GM18519 (cell line): ENCODE results near the gene SMIM24.

Experiments used
- ATAC-seq: cut with Tn5 transposase; IDR thresholded peaks from one replicate; pipeline ENCODE4 v1.9.1; 2021; ENCODE audit warnings: mild to moderate bottlenecking, moderate library complexity; ENCODE audit not compliant: unreplicated experiment, low FRiP score

Gene SMIM24

DNA sequence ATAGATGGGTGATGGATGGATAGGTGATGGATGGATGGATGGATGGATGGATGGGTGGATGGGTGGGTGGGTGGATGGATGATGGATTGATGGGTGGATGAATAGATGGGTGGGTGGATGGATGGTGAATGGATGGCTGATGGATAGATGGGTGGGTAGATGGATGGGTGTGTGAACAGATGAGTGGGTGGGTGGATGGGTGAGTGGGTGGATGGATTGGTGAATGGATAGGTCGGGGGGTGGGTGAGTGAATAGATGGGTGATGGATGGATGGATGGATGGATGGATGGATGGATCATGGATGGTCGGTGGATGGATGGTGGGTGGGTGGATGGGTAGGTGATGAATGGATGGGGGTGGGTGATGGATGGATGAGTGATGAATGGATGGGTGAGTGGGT lies 3.5 kb downstream of the SMIM24 start:
- ATAC-seq, result no peak

DNA sequence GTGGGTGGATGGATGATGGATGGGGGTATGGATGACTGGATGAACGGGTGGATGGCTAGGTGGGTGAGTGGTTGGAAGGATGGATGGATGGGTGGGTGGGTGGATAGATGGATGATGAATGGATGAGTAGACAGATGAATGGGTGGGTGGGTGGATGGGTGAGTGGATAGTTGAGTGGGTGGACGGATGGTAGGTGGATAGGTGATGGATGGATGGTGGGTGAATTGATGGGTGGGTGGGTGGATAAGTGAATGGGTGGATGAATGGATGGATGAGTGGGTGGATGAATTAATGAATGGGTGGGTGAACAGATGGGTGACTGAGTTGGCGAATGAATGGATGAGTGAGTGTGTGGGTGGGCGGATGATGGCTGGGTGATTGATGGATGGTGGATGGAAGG lies 4.9 kb downstream of the SMIM24 start:
- ATAC-seq, result no peak

DNA sequence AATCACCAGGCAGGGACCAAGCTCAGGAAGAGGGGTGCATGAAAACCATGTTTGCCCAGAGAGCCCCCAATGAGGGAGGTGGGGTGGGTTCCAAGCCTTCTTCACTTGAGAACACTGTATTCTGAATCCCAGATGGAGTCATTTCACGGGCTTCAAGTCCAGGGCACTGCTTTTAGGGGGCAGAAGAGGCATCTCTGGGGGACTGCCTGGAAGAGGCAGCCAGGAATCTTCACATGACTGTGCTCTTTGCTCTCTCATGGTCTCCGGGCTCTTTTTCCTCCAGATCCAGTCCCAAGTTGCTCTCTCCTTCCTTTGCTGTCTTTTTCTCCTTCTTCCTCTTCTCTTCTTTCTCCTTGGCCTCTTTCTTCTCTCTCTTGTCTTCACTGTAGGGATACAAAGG lies 5.7 kb downstream of the SMIM24 start:
- no peak for ATAC-seq

DNA sequence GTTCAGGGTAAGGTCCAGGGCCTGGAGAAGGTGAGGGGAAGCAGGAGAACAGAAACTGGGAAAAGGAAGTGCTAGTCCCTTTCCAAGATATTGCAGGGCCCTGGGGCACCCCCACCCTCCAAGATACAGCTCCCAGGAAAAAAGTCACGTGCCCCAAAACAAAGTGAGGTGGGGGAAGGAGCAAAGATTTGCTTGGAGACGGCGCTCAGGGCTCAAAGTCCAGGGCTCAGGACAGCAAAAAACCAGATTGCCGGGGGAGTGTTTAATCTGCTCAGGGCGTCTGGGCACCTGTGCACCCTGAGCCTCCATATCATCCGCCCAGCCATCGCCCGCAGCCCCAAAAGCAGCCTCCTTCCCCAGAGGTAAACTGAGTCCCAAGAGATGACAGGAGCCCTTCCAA lies 6.3 kb downstream of the SMIM24 start:
- no peak for ATAC-seq

DNA sequence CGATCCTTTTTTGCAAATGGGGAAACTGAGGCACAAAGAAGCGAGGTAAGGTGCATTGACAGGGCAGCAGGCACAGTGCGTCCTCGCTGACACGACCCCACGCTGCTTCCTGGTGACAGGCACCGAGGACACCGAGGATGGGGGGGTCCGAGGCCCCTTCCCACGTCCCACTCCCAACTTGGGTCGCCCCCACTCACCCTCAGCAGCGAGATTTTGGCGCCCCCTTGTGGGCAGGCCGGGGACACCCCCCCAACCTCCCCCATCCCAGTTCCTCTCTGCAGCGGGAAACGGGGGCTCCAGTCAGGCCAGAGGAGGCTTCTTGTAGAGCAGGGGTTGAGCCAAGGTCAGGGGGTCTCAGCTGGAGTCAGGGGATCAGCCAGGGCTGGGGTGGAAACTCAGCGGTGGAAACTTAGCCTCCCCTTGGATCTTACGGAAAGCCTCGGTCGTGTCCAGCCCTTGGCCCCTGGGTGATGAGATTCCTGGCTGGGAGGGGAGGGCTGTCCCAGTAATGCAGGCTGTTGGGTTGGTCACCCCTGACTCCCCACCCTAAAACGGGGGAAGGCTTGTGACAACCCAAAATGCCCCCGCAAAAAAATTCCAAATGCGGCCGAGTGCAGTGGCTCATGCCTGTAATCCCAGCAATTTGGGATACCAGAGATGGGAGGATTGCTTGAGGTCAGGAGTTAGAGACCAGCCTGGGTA lies 8.2 kb downstream of the SMIM24 start:
- no peak for ATAC-seq

DNA sequence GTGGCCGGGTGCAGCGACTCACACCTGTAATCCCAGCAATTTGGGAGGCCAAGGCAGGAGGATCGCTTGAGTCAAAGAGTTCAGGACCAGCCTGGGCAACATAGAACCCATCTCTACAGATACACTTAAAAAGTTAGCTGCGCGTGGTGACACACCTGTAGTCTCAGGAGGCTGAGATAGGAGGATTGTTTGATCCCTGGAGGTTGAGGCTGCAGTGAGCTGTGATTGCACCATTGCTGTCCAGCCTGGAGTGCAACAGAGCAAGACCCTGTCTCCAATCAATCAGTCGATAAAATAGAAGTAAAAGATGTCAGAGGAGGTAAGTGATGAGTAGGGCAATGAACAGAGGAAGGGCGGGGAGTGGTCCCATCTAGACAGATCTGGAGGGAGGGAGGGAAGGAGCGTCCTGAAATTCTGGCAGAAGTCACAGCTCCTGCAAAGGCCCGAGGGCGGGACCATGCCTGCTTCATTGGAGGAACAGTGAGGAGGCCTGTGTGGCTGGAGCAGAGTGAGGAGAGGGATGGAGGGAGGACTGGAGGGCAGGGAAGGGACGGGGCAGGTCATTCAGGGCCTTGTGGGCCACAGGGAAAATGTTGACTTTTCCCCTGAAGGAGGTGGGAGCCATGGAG lies 9.7 kb downstream of the SMIM24 start:
- no peak for ATAC-seq

DNA sequence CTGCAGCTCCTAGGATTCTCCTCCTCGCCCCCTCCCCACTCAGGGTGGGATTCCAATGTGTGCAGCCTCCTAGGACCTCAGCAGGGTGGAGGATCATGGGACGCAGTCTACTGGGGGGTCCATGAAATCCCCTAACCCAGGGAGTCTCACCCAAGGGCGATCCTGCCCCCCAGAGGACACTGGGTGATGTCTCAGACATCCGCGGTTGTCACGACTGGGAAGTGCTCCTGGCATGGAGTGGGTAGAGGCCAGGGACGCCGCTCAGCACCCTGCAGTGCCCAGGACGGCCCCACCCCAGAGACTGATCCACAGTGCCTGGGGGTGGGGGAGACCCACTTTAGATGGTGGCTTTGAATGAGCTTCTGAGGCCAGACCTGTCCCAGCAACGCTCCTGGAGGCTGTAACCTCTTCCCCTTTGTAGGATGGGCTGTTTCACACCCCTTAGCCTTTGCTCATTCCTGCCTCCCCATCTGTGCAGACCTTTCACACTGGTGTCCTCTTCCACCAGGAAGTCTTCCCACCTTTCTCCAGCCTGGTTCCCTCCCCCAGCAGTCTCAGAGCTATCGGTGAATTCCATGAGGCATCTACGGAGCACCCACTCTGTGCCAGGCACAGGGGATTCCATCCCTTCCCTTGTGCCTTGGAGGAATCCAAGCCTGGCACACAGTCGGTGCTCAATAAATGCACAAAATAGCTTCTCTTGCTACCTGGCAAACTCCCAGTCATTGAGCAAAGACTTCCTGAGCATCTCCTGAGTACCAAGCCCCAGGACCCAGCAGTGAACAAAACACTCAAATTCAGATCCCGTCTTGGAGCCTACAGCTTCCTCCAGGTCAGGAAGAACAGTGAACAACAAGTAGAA lies 10.5 kb downstream of the SMIM24 start:
- no peak for ATAC-seq

DNA sequence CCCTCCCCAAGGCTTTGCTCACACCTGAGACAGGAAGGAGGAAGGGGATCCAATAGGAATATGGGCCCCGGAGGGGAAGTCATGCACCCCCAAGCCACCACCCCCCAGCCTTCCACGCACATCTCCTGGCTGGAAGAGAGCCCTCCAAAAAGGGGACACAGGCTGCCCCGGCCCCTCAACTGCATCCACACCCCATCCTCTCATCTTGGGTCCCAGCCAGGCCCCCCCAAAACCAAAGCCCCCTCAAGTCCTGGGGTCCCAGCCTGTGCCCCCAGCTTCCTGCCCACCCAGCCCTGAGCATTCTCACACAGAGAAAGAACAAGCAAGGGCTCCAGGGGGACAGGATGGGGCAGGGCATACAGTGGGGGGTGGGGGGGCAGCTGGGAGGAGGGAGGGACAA lies 12.1 kb downstream of the SMIM24 start:
- ATAC-seq, result no peak

DNA sequence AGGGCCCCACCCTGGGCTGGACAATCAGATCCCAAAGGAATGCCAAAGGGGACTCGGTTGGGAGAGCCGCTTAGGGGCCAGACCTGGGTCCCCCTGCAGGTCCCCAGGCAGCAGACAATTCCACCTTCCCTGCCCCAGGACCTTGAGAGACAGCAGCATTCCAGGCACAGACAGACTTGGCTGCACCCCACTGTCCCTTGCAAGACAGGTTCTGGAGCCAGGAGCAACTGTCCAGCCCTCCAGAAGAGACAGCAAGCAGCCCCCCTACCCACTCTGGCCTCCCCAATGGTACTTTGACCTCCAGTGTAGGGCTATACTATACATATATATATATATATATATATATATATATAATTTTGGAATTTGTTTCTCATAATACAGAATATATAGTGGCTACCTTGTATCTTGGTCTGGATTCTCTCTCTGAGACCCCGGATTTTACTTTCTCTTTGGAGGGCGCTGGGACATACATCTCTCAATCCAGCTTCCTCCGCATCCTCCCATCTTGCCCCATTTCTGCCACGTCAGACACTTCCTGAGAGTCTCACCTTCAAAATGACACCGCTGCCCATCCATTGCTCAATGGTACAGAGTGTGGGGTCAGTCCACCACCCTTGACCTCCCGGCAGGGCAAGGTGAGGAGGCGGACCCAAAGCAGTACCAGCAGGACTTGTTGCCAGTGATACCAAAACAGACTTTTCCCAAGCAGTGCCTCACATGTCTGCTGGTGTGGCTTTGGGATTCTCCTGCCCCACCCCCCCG lies 12.7 kb downstream of the SMIM24 start:
- ATAC-seq, result no peak

DNA sequence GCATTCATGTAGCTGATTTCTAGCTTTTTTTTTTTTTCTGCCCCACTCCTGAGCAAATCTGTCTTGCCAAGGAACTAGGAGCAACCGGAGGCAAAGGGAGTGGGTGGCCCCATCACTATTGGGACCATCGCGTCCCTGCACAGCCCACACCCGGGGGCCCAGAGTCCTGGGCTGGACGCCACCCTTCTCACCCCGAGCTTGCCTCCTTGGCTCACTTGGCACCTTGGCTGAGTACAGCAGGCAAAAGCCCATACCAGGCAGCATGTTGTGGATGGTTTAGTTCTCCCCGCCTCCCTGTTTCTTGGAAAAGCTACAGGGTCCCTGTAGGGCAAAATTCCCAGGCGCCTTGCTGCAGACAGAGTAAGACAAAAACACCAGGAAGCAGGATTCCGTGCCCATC lies 13.7 kb downstream of the SMIM24 start:
- ATAC-seq, result no peak

DNA sequence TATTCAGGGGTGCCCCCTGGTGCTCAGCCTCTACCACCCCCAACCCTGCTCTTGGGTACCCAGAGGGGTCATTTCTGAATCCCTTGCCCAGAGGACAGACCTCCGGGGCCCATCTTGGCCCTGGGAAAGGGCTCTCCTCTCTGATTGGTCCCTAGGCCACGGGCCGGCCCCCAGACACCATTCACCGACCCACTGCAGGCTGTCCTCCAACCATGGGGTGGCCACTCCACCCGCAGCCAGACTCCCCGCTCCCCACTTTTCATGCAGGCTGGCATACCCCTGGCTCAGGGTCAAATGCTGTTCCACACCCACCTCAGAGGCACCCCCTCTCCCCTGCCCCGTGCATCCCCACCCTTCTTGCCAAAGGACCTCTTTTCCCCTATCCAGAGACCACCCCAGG lies 14.8 kb downstream of the SMIM24 start:
- ATAC-seq, result no peak

DNA sequence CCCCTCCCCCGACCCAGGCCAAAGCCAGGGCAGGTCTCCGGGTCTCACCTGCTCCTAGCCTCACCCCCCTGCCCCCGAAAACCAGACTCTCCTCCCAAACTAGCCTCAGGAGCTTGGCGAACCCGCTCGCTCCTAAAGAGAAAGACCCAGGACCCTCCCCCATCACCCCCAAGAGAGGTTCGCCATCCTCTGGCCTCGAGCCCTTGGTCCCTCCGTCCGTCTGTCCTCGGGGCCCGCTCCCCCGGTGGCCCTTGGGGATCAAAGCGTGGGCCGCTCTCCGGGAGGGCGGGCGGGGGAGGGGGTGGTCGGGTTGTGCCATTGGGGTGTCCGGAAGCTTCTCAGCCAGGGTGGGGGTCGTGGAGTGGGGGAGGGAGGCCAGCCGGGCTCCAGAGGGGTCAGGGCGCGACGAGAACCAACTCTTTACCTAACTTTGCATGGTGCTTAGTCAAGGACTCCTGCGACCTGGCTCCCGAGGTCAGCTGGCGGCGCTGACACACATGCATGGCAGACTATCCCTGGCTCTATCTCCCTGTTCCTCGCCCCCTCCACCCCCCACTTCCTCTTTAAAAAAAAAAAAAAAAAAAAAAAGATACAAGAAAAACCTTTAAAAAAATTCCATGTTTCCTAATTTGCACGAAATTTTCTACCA lies 15.6 kb downstream of the SMIM24 start:
- no peak for ATAC-seq

DNA sequence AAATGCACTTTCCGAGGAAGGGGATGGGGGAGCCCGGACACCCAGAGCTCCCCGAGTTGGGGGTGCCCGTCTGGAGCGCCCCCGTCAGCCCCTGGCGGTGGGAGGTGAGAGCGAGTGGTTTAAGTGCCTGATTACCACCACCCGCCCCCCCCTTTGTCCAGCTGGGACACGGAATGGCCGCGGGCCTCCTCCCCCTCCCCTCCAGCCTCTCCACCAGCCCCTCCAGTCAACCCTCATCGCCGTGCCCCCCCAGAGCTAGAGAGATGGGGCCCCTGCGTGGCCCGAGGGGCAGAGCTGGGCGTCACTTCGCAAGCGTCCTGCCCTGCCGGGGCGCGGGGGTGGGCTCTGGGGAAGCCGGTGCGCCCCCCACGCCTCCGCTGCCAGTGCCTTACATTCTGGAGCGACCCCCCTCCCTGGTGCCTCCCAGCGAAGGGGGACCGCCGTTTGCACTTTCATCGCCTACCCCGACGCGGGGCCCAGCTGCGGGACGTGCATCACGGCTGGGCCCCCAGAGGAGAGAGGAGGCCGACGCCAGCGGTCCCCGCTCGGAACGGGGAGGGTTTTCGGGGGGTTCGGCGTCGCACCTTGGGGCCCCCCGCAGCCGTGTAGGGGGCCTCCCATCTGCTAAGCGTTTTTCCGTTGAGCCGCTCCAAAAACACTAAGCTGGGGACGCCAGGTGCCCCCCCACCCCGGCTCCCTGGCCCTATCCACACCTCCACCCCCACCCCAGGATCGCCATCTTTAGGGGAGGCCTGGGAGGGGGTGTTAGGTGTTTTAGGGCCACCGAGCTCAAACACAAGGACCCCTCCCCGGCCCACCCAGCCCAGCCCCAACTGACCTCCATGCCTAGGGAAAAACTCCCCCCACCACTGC lies 16.4 kb downstream of the SMIM24 start:
- ATAC-seq, result no peak

DNA sequence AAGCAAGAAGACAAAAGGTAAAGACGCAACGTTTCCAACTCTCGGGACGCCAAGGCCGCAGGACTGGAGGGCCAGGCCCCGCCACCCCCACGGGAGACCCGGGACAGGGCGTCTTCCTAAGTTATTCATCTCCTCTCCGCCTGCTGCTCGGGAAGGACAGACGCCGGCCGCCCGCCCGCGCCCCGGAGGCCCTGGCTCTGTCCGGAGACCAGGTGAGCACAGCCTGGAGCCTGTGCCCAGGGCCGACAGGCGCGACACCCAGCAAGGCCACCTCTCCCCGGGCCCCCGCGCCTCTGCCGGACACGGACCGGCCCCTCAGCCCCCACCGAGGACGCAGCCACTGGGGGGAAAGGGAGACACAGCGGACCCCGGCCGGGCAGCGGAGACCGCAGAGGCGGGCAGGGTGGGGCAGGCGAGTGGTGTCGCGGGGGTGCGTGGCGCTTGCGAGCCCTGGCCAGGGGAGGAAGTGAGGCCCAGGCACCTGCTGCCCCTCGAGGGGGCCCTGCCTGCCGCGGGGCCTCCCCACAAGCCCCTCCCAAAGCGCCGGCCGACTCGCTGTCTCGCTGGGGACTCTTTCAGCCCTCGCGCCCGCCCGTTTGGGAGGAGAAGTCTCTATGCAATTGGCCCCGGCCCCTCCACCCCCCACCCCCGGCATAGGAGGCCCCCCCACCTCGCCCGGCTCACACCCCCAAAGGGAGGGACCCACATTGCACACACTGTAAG lies 17.2 kb downstream of the SMIM24 start:
- no peak for ATAC-seq

DNA sequence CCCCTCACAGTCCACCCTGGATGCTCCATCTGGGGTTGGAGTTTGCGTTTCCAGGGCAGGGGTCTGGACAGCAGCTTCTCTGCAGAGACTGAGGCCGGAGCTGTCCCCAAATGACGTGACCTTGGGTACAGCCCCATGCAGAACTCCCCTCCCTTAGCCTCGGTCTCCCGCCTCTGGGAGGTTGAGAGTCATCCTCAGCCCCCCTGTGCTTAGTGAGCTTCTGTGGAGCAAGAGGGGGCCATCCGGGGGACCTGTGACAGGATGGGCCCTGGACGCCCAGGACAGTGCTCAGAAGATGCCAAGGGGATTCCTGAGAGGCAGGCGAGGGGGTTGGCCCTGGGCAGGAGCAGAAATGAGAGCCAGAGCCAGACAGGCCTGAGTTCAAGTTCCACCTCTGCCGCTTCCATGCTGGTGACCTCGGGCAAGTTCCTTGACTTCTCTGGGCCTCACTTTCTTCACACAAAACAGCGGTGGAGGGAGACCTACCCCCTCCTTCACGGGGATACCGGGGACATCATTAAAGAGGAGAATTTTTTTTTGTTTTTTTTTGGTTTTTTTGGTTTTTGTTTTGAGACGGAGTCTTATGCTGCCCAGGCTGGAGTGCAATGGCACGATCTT lies 20.3 kb downstream of the SMIM24 start:
- no peak for ATAC-seq

DNA sequence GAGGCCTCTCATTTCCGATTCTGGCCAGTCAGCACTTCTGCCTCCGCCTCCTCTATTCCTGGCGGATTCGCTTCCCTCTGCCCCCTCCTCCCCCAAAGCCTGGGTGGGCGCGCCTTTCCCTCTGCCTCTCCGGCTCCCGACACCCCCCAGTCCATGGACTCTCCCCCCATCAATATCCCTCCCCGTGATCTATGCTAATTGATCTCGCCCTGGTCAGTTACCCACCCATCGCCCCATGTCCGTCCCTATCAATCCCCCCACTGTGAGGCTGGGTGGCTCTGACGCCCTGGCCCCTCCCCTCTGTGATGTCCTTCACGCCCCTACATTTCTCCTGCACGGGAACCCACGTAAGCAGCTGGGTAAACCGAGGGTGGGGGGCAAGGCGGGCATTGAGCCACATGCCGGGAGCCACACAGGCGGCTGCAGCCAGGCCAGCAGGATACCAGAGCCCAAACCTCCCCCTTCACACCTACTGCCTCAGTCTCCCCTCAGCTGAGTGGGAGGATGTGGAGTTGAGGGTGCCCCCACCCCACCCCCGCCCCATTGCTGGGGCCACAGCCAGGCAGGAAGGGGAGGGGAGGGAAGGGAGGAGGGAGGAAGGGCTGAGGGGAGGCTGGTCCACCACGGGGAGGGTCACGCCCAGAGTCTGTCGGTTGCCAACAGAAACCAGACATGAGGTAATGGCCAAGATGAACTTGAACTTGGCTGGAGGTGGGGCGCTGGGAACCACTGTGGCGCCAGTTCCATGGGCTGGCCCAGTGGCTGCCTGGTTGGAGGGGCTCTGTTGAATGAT lies 21.0 kb downstream of the SMIM24 start:
- no peak for ATAC-seq

DNA sequence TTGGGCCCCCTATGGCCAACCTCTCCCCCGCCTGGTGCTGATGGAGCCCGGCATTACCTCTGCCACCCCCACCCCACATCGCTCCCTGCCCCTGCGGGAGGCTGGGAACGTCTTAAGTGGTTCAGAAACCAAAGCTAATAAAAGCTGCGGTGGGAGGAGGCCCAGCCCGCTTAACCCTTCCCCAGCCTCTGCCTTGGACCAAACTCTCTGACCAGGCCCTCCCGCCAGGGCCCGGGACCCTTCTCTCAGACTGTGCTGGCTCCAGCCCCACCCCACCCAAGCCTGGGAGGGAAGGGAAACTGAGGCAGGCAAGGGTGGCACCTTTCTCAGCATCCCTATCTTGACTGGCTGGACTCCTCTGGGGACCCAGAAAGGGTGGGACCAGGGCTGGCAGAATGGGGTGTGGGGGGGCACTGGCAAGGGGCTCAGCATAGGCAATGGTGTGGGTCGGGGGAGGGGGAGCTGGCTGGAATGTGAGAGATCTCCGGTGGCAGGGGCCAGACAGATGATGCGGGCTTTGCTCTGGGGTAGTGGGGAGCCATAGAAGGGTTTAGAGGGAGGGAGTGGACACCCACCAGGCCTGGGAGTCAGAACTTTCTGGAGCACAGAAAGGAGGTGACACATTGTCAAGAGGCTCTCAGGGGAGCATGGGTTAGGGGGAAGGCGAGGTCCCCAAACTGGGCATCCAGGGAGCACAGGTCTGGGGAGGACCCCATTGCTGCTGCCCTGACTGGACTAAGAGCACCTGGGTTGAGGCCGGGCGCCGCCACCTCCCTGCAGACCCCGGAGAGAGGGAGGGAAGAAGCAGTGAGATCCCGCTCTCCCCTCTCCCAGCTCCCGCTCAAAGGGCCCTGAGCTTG lies 21.9 kb downstream of the SMIM24 start:
- no peak for ATAC-seq
